HG03342 (cell line): ENCODE measurements around the gene TFDP1.
"Not testable (repeated sequence)": the region's sequence is repeated elsewhere in the genome, so short reads cannot be mapped to it uniquely, and the experiment has no call there.

Source experiments
- ATAC-seq: cut with Tn5 transposase; IDR thresholded peaks from one replicate; pipeline ENCODE4 v1.9.1; 2021; ENCODE audit warnings: mild to moderate bottlenecking, moderate library complexity; ENCODE audit not compliant: unreplicated experiment

TFDP1 gene

GRCh38 chr13:113548778-113549621, 35.6 kb upstream of the TFDP1 start:
- ATAC-seq: no peak

DNA sequence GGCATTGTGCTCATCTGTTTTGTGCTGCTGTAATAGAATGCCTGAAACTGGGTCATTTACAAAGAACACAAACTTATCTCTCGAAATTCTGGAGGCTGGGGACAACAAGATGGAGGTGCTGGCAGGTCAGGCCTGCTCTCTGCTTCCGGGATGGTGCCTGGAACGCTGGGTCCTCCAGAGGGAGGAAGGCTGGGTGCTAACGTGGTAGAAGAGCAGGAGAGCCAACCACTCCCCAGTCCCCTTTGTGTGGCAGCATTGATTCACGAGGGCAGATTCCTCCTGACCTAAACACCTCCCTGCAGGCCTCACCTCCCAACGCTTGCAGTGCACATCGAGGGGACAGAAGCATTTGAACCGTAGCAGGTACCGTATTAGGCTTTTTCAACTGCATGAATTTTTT, 34.1 kb upstream of the TFDP1 start:
- no peak for ATAC-seq

GRCh38 chr13:113551081-113552000, 33.2 kb upstream of the TFDP1 start:
- no peak for ATAC-seq

- ATAC-seq: no peak
Measured at GRCh38 chr13:113552079-113552478, 32.5 kb upstream of the TFDP1 start.

GRCh38 chr13:113552786-113553434, 31.6 kb upstream of the TFDP1 start:
- ATAC-seq: no peak

DNA sequence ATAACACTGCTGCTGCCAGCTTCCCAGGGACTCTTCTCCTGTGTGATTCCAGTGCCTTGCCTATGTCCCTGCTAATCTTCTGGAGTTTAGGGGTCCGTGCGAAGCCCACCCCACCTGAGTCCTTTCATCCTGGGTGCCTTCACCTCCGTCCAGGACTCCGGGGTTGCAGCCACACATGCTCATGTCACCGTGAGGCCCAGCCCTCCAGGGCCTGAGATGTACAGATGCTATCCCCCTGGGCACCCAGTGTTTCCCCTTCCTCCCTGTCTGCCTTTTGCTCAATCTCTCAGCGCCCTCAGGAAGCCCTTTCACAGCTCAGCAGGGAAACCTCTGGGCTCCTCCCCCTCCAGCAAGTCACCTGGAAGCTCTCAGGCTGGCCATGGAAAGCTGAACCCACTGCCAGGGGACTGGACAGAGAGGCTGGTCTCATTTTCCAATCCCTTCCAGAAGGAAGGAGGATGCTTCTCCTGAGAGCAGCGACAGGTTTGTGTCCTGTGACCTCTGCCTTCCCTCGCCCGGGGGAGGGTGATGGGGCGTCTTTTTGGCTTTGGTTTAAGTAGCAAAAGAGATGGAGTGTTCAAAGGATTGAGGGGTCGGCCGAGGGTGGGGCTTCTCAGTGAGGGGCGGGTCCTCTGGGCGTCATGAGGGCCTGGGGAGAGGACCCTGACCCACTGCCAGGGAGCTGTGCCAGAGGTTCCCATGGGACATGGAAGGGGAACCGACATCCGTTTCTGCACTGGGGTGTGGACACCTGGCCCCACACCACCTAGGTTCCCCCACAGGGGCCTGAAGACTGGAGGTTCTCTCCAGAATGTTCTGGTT, 30.8 kb upstream of the TFDP1 start:
- ATAC-seq: no peak

DNA sequence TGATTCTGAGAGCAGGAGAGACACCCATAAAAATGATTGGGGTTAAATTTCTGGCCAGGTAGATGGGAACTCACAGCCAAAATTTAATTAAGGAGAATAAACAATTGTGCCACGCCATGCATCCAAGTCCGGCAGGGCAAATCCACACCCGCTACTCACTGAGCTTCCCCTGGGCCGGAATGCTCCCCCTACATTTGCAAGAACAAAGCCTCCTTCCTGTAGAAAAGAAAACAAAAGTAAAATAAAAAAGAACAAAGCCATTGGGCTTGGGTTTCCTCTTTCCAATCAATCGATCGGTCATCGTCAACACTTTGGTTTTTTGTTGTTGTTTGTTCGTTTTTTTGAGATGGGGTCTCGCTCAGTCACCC, 30.2 kb upstream of the TFDP1 start:
- ATAC-seq: no peak

GRCh38 chr13:113555141-113555540, 29.4 kb upstream of the TFDP1 start:
- ATAC-seq: no peak

DNA sequence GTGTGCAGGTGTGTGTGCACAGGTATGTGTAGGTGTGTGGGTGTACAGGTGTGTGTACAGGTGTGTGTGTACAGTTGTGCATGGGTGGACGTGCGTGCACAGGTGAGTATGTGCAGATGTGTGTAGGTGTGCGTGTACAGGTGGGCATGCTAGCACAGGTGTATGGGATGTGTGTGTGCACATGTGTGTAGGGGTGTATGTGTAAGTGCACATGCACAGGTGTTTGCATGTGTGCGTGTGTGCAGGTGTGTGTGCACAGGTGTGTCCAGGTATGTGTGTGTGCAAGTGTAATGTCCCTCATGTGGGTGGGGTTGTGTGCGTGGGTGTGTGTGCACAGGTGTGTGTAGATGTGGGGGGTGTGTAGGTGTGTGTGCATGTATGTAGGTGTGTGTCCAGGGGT, 27.5 kb upstream of the TFDP1 start:
- no peak for ATAC-seq

- no peak for ATAC-seq
Measured at GRCh38 chr13:113558461-113558860, 26.1 kb upstream of the TFDP1 start.

- ATAC-seq: no peak
Measured at GRCh38 chr13:113559061-113559460, 25.5 kb upstream of the TFDP1 start.

GRCh38 chr13:113559901-113560644, 24.5 kb upstream of the TFDP1 start:
- ATAC-seq: no peak

GRCh38 chr13:113560645-113561416, 23.7 kb upstream of the TFDP1 start:
- ATAC-seq: no peak

DNA sequence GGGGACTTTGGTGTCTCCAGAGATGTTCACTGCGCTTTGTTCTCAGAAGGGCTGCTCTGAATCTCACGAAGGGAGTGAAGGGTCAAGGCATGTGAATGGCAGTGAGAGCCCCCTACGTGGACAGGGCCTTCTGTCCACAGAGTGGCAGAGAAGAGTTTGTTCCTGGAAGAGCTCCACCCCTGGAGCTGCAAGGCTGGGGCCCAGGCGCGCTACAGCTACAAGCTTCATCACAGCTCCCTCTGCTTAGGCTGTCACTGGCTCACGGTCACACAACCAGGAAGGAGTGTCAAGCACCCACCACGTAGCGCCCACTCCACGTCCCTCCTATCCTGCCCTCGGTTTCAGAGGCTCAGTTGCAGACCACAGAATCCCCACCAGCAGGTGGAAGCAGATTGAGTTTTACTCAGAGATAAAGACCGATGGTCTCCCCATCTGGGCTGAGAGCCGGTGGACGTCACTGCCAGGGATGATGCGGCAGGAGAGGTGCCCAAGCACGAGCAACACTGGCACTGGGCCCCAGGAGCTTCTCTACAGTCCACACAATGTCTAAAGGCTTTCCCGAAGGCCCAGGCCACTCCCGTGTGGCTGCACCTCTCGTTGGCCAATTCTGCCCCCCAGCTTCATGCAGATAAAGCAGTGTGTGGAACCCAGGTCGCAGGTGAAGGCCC, 23.0 kb upstream of the TFDP1 start:
- no peak for ATAC-seq

- peak; percentile 56 for ATAC-seq
Measured at GRCh38 chr13:113562085-113562749, 22.3 kb upstream of the TFDP1 start.

DNA sequence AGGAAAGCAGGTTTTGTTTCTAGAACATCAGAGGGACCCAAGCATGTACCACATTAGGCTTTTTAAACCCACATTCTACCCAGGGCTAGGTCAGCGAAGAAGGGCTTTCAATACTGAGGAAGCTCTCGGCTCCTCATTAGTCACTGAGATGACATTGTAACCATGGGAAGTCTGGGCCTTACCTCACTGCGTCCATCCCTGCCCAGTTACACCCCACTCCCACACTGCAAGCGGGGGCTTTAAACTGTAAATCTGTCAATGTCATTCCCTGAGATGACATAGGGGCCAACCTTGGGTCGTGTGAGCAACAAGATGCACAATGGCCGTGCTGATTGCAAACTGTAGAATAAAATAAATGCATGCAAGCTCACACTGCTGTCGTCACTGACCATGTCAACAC, 21.7 kb upstream of the TFDP1 start:
- no peak for ATAC-seq

GRCh38 chr13:113563511-113563910, 21.0 kb upstream of the TFDP1 start:
- ATAC-seq: not testable (repeated sequence)
